K562 (cell line): ENCODE measurements around the gene NME4. TPM values are rescaled to one million over a fixed set of nuclear protein-coding genes. Genes with fewer than 3 reads are reported as not detected.

Experiments used
- ETV6 ChIP-seq, 3 experiments: fragments of 150-350 bp in 1 of 3; sonication (generic) in 1 of 3; formaldehyde crosslinking in 1 of 3; IDR thresholded peaks; 2 replicates each; pipeline versions ENCODE4 v1.6.1 to v1.8.0; 2014 to 2022; ENCODE audit warnings: borderline replicate concordance in 2 of 3, low read depth in 2 of 3, antibody characterized with exemption in 1 of 3, low read length in 1 of 3, mild to moderate bottlenecking in 1 of 3, missing genetic modification reagents in 1 of 3
- HDAC2 ChIP-seq: fragments of 450-650 bp; IDR thresholded peaks from 2 replicates; pipeline ENCODE4 v1.6.1; 2016; ENCODE audit warnings: mild to moderate bottlenecking
- KDM2B ChIP-seq: fragments of 250-450 bp; sonication (Bioruptor Pico); IDR thresholded peaks from 2 replicates; pipeline ENCODE4 v1.8.0; 2021; ENCODE audit warnings: mild to moderate bottlenecking, moderate library complexity
- KLF1 ChIP-seq: fragments of 450-650 bp; IDR thresholded peaks from 2 replicates; pipeline ENCODE4 v1.6.1; 2016; ENCODE audit warnings: missing genetic modification characterization, missing compliant biosample characterization
- MAFF ChIP-seq: IDR thresholded peaks from 2 replicates; pipeline ENCODE4 v1.6.1; 2012; ENCODE audit warnings: low read length, improper control_type of control experiment
- MTA2 ChIP-seq: fragments of 450-650 bp; IDR thresholded peaks from 2 replicates; pipeline ENCODE4 v1.6.1; 2016; ENCODE audit warnings: low read depth
- POU5F1 ChIP-seq: fragments of 150-350 bp; IDR thresholded peaks from 2 replicates; pipeline ENCODE4 v1.6.1; 2014; ENCODE audit warnings: borderline replicate concordance, low read length, low read depth, mild to moderate bottlenecking; ENCODE audit not compliant: partially characterized antibody
- PRMT5 ChIP-seq: sonication (generic); formaldehyde crosslinking; IDR thresholded peaks from 2 replicates; pipeline ENCODE4 v1.5.0; 2020; ENCODE audit warnings: missing genetic modification reagents
- RBM17 ChIP-seq: fragments of 200-400 bp; formaldehyde crosslinking; IDR thresholded peaks from 2 replicates; pipeline ENCODE4 v1.6.1; 2017; ENCODE audit warnings: low read depth, mild to moderate bottlenecking, low read length, borderline replicate concordance
- SRF ChIP-seq, 2 experiments: fragments of 250-450, 450-650 bp in 1 of 2; sonication (Bioruptor Pico) in 1 of 2; sonication (generic) in 1 of 2; formaldehyde crosslinking; IDR thresholded peaks; 2 replicates each; pipeline versions ENCODE4 v1.5.0 to v1.5.1; 2020 to 2022; ENCODE audit warnings: mild to moderate bottlenecking in 1 of 2, missing genetic modification reagents in 1 of 2
- TAF1 ChIP-seq: IDR thresholded peaks from 2 replicates; pipeline ENCODE4 v1.6.1; 2011; ENCODE audit warnings: mild to moderate bottlenecking, low read length, moderate library complexity; ENCODE audit not compliant: insufficient read depth, control insufficient read depth, severe bottlenecking; ENCODE audit errors: extremely low read depth
- TAF7 ChIP-seq: fragments of 450-650 bp; IDR thresholded peaks from 2 replicates; pipeline ENCODE4 v1.6.1; 2016; ENCODE audit warnings: missing genetic modification characterization, missing compliant biosample characterization
- TEAD1 ChIP-seq, 2 experiments: fragments of 450-650 bp in 1 of 2; sonication (generic) in 1 of 2; formaldehyde crosslinking; IDR thresholded peaks; 2 replicates each; pipeline versions ENCODE4 v1.4.0 to v1.8.0; 2020 to 2022; ENCODE audit warnings: mild to moderate bottlenecking in 2 of 2, missing genetic modification reagents in 1 of 2
- TEAD4 ChIP-seq, 2 experiments: sonication (generic) in 1 of 2; formaldehyde crosslinking in 1 of 2; IDR thresholded peaks; 2 replicates each; pipeline versions ENCODE4 v1.6.1 to v1.8.0; 2012 to 2022; ENCODE audit warnings: borderline replicate concordance in 1 of 2, inconsistent platforms in 1 of 2, low read length in 1 of 2, mild to moderate bottlenecking in 1 of 2, missing genetic modification reagents in 1 of 2
- polyA plus RNA-seq, 8 experiments: library from polyadenylated mRNA; depleted of rRNA in 4 of 8; stranded (reverse) in 5 of 8; unstranded in 3 of 8; fragments of >200 nt; fragmentation: Nextera tagmentation in 2 of 8; fragmentation: Illumina TruSeq in 1 of 8; extraction: Ambion mirVana in 2 of 8; extraction: Trizol in 1 of 8; gene quantifications; 2 replicates each; pipeline versions ENCODE4 v1.2.1 to v1.2.3, GENCODE V29; 2011 to 2014; ENCODE audit warnings: inconsistent platforms in 1 of 8, missing spikeins in 1 of 8
- total RNA-seq, 7 experiments: library from RNA; depleted of rRNA in 6 of 7; stranded (reverse); fragments of >200 nt in 6 of 7; fragmentation: Illumina TruSeq in 2 of 7; extraction: Trizol in 2 of 7; gene quantifications; 2 replicates each; pipeline versions ENCODE4 v1.2.1 to v1.2.3, GENCODE V29; 2011 to 2021; ENCODE audit warnings: low replicate concordance in 1 of 7
- TF ChIP-seq, protein P1 (sequence below): fragments of 450-650 bp; IDR thresholded peaks from 2 replicates; pipeline ENCODE4 v1.6.1; 2016; ENCODE audit warnings: low read depth
- TF ChIP-seq, protein P2 (sequence below): fragments of 200-400 bp; formaldehyde crosslinking; IDR thresholded peaks from 2 replicates; pipeline ENCODE4 v1.6.1; 2017; ENCODE audit warnings: mild to moderate bottlenecking, low read depth, low read length, moderate library complexity

NME4 gene
- total and polyA plus RNA-seq, 9 of the 15 experiments (the other 6 are each of a cell fraction or from before 2014, with no cell fraction given), result 15.4 to 264 (median 139) TPM

DNA sequence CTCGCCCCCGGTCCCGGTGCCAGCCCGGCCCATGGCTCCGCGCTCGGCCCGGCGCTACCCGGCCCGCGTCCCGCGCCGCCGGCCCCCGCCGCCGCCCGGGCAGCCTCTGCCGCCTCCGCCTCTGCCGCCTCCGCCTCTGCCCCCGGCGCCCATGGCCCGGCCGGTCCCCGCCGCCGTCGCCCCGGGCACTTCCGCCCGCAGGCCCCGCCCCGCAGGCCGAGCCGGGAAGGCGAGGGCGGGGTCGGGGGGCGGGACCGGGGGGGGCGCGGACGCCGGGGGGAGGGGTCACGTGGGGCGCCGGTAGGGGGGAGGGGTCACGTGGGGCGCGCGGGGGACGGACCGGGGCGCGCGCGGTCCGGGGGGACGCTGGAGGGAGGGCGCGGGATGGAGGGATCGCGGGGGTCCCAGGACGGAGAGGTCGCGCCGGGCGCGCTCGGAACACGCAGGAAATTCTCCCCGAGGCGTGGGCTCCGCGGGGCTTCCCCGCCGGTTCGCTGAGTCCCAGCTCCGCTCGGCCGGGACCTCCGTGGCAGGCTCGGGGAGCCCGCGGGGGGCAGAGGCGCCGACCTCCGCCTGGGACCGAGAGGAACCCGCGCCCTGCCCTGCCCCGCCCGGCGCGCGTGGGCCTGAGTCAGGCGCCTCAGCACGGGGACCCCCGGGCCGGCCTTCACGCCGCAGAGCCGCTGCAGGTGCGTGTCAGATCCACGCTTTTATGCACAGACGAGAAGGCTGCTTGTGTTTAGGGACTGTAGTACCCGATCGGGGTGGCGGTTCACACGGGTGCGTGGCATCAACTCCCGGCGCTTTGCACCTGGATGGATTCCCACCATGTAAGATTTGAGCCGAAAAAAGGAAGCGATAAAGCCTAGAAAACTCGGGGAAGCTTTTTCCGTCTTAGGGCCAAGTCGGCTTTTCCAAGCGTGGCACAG is 14.9 kb upstream of the NME4 start, which contains the start of gene PGAP6 (continued):
- TF ChIP-seq TEAD1 (CRISPR knock-in tag; IDR thresholded peaks at IDR 0.05) (peak in 1 of 2 experiments; percentile 52; a peak in 1 of 4 replicates), ETV6 (IDR thresholded peaks at IDR 0.05; ENCODE audit: borderline replicate concordance in 1 of 2, low read depth in 2 of 2, low read length in 1 of 2) (no peak), ETV6 (CRISPR knock-in tag; IDR thresholded peaks at IDR 0.05; ENCODE audit: borderline replicate concordance) (no peak), RBM17 (no peak), TEAD4 (IDR thresholded peaks at IDR 0.05; ENCODE audit: low read length) (no peak), TEAD4 (CRISPR knock-in tag; IDR thresholded peaks at IDR 0.05; ENCODE audit: borderline replicate concordance) (no peak), KLF1 (no peak), TAF1 (peak; percentile 53), POU5F1 (no peak), SRF (CRISPR knock-in tag; IDR thresholded peaks at IDR 0.05) (no peak), PRMT5 (CRISPR knock-in tag) (no peak), KDM2B (CRISPR knock-in tag) (no peak), MAFF (no peak), TAF7 (no peak), HDAC2 (no peak), MTA2 (no peak)
- TF ChIP-seq, protein P1, sequence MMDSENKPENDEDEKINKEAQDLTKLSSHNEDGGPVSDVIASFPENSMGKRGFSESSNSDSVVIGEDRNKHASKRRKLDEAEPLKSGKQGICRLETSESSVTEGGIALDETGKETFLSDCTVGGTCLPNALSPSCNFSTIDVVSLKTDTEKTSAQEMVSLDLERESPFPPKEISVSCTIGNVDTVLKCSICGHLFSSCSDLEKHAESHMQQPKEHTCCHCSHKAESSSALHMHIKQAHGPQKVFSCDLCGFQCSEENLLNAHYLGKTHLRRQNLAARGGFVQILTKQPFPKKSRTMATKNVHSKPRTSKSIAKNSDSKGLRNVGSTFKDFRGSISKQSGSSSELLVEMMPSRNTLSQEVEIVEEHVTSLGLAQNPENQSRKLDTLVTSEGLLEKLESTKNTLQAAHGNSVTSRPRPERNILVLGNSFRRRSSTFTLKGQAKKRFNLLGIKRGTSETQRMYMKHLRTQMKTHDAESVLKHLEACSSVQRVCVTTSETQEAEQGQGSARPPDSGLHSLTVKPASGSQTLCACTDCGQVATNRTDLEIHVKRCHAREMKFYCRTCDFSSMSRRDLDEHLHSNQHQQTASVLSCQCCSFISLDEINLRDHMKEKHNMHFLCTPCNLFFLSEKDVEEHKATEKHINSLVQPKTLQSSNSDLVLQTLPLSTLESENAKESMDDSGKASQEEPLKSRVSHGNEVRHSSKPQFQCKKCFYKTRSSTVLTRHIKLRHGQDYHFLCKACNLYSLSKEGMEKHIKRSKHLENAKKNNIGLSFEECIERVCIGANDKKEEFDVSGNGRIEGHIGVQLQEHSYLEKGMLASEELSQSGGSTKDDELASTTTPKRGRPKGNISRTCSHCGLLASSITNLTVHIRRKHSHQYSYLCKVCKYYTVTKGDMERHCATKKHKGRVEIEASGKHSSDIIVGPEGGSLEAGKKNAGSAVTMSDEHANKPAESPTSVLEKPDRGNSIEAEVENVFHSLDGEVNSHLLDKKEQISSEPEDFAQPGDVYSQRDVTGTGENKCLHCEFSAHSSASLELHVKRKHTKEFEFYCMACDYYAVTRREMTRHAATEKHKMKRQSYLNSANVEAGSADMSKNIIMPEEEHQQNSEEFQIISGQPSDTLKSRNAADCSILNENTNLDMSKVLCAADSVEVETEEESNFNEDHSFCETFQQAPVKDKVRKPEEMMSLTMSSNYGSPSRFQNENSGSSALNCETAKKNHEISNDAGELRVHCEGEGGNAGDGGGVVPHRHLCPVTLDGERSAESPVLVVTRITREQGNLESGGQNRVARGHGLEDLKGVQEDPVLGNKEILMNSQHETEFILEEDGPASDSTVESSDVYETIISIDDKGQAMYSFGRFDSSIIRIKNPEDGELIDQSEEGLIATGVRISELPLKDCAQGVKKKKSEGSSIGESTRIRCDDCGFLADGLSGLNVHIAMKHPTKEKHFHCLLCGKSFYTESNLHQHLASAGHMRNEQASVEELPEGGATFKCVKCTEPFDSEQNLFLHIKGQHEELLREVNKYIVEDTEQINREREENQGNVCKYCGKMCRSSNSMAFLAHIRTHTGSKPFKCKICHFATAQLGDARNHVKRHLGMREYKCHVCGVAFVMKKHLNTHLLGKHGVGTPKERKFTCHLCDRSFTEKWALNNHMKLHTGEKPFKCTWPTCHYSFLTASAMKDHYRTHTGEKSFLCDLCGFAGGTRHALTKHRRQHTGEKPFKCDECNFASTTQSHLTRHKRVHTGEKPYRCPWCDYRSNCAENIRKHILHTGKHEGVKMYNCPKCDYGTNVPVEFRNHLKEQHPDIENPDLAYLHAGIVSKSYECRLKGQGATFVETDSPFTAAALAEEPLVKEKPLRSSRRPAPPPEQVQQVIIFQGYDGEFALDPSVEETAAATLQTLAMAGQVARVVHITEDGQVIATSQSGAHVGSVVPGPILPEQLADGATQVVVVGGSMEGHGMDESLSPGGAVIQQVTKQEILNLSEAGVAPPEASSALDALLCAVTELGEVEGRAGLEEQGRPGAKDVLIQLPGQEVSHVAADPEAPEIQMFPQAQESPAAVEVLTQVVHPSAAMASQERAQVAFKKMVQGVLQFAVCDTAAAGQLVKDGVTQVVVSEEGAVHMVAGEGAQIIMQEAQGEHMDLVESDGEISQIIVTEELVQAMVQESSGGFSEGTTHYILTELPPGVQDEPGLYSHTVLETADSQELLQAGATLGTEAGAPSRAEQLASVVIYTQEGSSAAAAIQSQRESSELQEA, result no peak
- TF ChIP-seq, protein P2, sequence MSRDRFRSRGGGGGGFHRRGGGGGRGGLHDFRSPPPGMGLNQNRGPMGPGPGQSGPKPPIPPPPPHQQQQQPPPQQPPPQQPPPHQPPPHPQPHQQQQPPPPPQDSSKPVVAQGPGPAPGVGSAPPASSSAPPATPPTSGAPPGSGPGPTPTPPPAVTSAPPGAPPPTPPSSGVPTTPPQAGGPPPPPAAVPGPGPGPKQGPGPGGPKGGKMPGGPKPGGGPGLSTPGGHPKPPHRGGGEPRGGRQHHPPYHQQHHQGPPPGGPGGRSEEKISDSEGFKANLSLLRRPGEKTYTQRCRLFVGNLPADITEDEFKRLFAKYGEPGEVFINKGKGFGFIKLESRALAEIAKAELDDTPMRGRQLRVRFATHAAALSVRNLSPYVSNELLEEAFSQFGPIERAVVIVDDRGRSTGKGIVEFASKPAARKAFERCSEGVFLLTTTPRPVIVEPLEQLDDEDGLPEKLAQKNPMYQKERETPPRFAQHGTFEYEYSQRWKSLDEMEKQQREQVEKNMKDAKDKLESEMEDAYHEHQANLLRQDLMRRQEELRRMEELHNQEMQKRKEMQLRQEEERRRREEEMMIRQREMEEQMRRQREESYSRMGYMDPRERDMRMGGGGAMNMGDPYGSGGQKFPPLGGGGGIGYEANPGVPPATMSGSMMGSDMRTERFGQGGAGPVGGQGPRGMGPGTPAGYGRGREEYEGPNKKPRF, result no peak
